GM23338 (cell line): Measurements from ENCODE around the gene NSG1. TPM values are rescaled to one million over a fixed set of nuclear protein-coding genes. Genes with fewer than 3 reads are reported as not detected.

Experiments
- ATAC-seq: fragments of 200-7000 bp; cut with Tn5 transposase; 3 replicates; pipeline ENCODE4 v1.9.1; 2020
- DNase-seq: peaks from one replicate; pipeline ENCODE4 v3.0.0-alpha.2; 2015; ENCODE audit warnings: low spot score
- H2AFZ ChIP-seq: fragments of 200-600 bp; sonication (generic); 2 replicates; pipeline ENCODE4 v1.8.0; 2016; ENCODE audit warnings: antibody characterized with exemption, mild to moderate bottlenecking, moderate library complexity
- H3F3A ChIP-seq: fragments of 200-600 bp; sonication (generic); replicated peaks from 2 replicates; pipeline ENCODE4 v1.8.0; 2017; ENCODE audit warnings: antibody characterized with exemption, mixed run types, low read depth
- H3K27ac ChIP-seq: fragments of 200-600 bp; sonication (generic); 2 replicates; pipeline ENCODE4 v1.6.1; 2016; ENCODE audit warnings: low read depth
- H3K27me3 ChIP-seq: fragments of 200-600 bp; sonication (generic); 2 replicates; pipeline ENCODE4 v1.8.0; 2016; ENCODE audit warnings: mild to moderate bottlenecking, mixed run types, moderate library complexity; ENCODE audit not compliant: insufficient read depth
- H3K36me3 ChIP-seq: fragments of 200-600 bp; sonication (generic); 2 replicates; pipeline ENCODE4 v1.8.0; 2016; ENCODE audit warnings: mild to moderate bottlenecking; ENCODE audit not compliant: insufficient read depth
- H3K4me1 ChIP-seq: fragments of 200-600 bp; sonication (generic); 2 replicates; pipeline ENCODE4 v1.8.0; 2016; ENCODE audit warnings: mild to moderate bottlenecking, moderate library complexity; ENCODE audit not compliant: insufficient read depth
- H3K4me2 ChIP-seq: fragments of 200-600 bp; sonication (generic); 2 replicates; pipeline ENCODE4 v1.7.1; 2017; ENCODE audit warnings: mixed run types
- H3K4me3 ChIP-seq: fragments of 200-600 bp; sonication (generic); 2 replicates; pipeline ENCODE4 v1.6.1; 2016; ENCODE audit warnings: mixed run types
- H3K79me2 ChIP-seq: fragments of 200-600 bp; sonication (generic); replicated peaks from 2 replicates; pipeline ENCODE4 v1.8.0; 2017; ENCODE audit warnings: mild to moderate bottlenecking; ENCODE audit not compliant: insufficient read depth
- H3K9me2 ChIP-seq: fragments of 200-600 bp; sonication (generic); 2 replicates; pipeline ENCODE4 v1.8.0; 2017; ENCODE audit not compliant: insufficient read depth
- H4K20me1 ChIP-seq: fragments of 200-600 bp; sonication (generic); replicated peaks from 2 replicates; pipeline ENCODE4 v1.8.0; 2017; ENCODE audit warnings: mild to moderate bottlenecking; ENCODE audit not compliant: insufficient read depth
- H3K27ac Mint-ChIP-seq: 2 replicates; pipeline ENCODE4 v1.8.0; 2020; ENCODE audit warnings: inconsistent platforms, mild to moderate bottlenecking, moderate library complexity, mixed read lengths
- H3K27me3 Mint-ChIP-seq: 3 replicates; pipeline ENCODE4 v1.8.0; 2022; ENCODE audit warnings: low read depth, mild to moderate bottlenecking, moderate library complexity, mixed read lengths, inconsistent platforms; ENCODE audit not compliant: insufficient read depth, poor library complexity
- H3K36me3 Mint-ChIP-seq: 3 replicates; pipeline ENCODE4 v1.8.0; 2021; ENCODE audit warnings: low read depth, mild to moderate bottlenecking, inconsistent platforms, moderate library complexity, mixed read lengths
- H3K4me1 Mint-ChIP-seq: 3 replicates; pipeline ENCODE4 v1.8.0; 2020; ENCODE audit warnings: mild to moderate bottlenecking, inconsistent platforms, mixed read lengths
- H3K4me3 Mint-ChIP-seq: 3 replicates; pipeline ENCODE4 v1.8.0; 2021; ENCODE audit warnings: moderate library complexity, mild to moderate bottlenecking, inconsistent platforms, mixed read lengths
- H3K9me3 Mint-ChIP-seq: 3 replicates; pipeline ENCODE4 v1.8.0; 2020; ENCODE audit warnings: moderate library complexity, mild to moderate bottlenecking, inconsistent platforms, mixed read lengths
- CREB1 ChIP-seq: fragments of 250-450 bp; sonication (Bioruptor Pico); IDR thresholded peaks from 2 replicates; pipeline ENCODE4 v1.5.0; 2020; ENCODE audit warnings: low read depth, mild to moderate bottlenecking, moderate library complexity
- CTCF ChIP-seq, 2 experiments: fragments of 200-600 bp in 1 of 2; sonication (generic) in 1 of 2; conservative IDR thresholded peaks; 2 replicates each; pipeline versions ENCODE4 v1.5.1 to v1.6.1; 2016 to 2017; ENCODE audit warnings: antibody characterized with exemption in 2 of 2, low read depth in 2 of 2, mild to moderate bottlenecking in 2 of 2, moderate library complexity in 1 of 2
- EZH2 ChIP-seq: fragments of 200-600 bp; sonication (generic); IDR thresholded peaks from one replicate; pipeline ENCODE4 v1.8.0; 2017; ENCODE audit warnings: antibody characterized with exemption, mild to moderate bottlenecking, low read depth; ENCODE audit not compliant: unreplicated experiment
- EZH2phosphoT487 ChIP-seq: fragments of 200-600 bp; sonication (generic); IDR thresholded peaks from one replicate; pipeline ENCODE4 v1.8.1; 2018; ENCODE audit warnings: antibody characterized with exemption; ENCODE audit not compliant: unreplicated experiment
- JUNB ChIP-seq: IDR thresholded peaks from one replicate; pipeline ENCODE4 v1.6.1; 2016; ENCODE audit warnings: antibody characterized with exemption; ENCODE audit not compliant: unreplicated experiment
- NANOG ChIP-seq: IDR thresholded peaks from 2 replicates; pipeline ENCODE4 v1.6.1; 2016; ENCODE audit warnings: antibody characterized with exemption, borderline replicate concordance
- POLR2AphosphoS5 ChIP-seq: IDR thresholded peaks from 2 replicates; pipeline ENCODE4 v1.6.1; 2016; ENCODE audit warnings: antibody characterized with exemption, low read depth
- STAT1 ChIP-seq: IDR thresholded peaks from one replicate; pipeline ENCODE4 v1.6.1; 2016; ENCODE audit warnings: antibody characterized with exemption; ENCODE audit not compliant: unreplicated experiment
- ZNF114 ChIP-seq: fragments of 250-450 bp; sonication (Bioruptor Pico); IDR thresholded peaks from 2 replicates; pipeline ENCODE4 v1.5.0; 2020; ENCODE audit warnings: mild to moderate bottlenecking, moderate library complexity
- ZNF331 ChIP-seq: fragments of 250-450 bp; sonication (Bioruptor Pico); IDR thresholded peaks from 2 replicates; pipeline ENCODE4 v1.5.0; 2020; ENCODE audit warnings: low read depth, mild to moderate bottlenecking, moderate library complexity
- ZNF462 ChIP-seq: fragments of 250-450 bp; sonication (Bioruptor Pico); IDR thresholded peaks from 2 replicates; pipeline ENCODE4 v1.5.0; 2020; ENCODE audit warnings: mild to moderate bottlenecking, moderate library complexity
- polyA plus RNA-seq: library from polyadenylated mRNA; unstranded; fragments of >200 nt; fragmentation: Nextera tagmentation; extraction: Ambion mirVana; gene quantifications from 2 replicates; pipeline ENCODE4 v1.2.1, GENCODE V29; 2016
- total RNA-seq: library from RNA; depleted of rRNA; stranded (reverse); fragments of >200 nt; shearing (Covaris generic); gene quantifications from 2 replicates; pipeline ENCODE4 v1.2.3, GENCODE V29; 2014
- TF ChIP-seq, protein P1 (sequence below): IDR thresholded peaks from 2 replicates; pipeline ENCODE4 v1.6.1; 2016; ENCODE audit warnings: antibody characterized with exemption
- TF ChIP-seq, protein P2 (sequence below): IDR thresholded peaks from one replicate; pipeline ENCODE4 v1.6.1; 2018; ENCODE audit warnings: antibody characterized with exemption; ENCODE audit not compliant: unreplicated experiment

Gene NSG1
- total and polyA plus RNA-seq, 2 experiments from 2014 or later: 17.4 to 34.5 TPM

GRCh38 chr4:4344915-4345527 lies 41.9 kb upstream of the NSG1 start:
- H3K9me3 Mint-ChIP-seq: peaks cover 5% of the 10 kb centered on the region; the same call in 2 of the 3 replicates
- H3K27me3 Mint-ChIP-seq: peaks cover 9% of the 10 kb centered on the region
- Histone ChIP-seq H3K4me1 (no peaks in the 10 kb centered on the region), H2AFZ (no peak overlapping the region), H3K79me2 (no peaks in the 10 kb centered on the region), H3K4me2 (no peak overlapping the region), H4K20me1 (no peaks in the 10 kb centered on the region), H3K27me3 (no peaks in the 10 kb centered on the region), H3F3A (no peaks in the 10 kb centered on the region), H3K27ac (no peak overlapping the region), H3K9me2 (no peaks in the 10 kb centered on the region), H3K4me3 (no peak overlapping the region), H3K36me3 (no peaks in the 10 kb centered on the region)
- H3K27ac Mint-ChIP-seq: no peak overlapping the region
- H3K36me3 Mint-ChIP-seq: no peaks in the 10 kb centered on the region; the same call in 2 of the 3 replicates
- no peak overlapping the region for H3K4me3 Mint-ChIP-seq
- TF ChIP-seq EZH2 (no peak), CTCF (conservative IDR thresholded peaks at IDR 0.05; ENCODE audit: low read depth in 2 of 2) (no peak), STAT1 (no peak), NANOG (no peak), ZNF462 (CRISPR knock-in tag) (no peak), CREB1 (CRISPR knock-in tag) (no peak), ZNF331 (CRISPR knock-in tag) (no peak), ZNF114 (CRISPR knock-in tag) (no peak), EZH2phosphoT487 (no peak), POLR2AphosphoS5 (no peak), JUNB (no peak)
- TF ChIP-seq, protein P1, sequence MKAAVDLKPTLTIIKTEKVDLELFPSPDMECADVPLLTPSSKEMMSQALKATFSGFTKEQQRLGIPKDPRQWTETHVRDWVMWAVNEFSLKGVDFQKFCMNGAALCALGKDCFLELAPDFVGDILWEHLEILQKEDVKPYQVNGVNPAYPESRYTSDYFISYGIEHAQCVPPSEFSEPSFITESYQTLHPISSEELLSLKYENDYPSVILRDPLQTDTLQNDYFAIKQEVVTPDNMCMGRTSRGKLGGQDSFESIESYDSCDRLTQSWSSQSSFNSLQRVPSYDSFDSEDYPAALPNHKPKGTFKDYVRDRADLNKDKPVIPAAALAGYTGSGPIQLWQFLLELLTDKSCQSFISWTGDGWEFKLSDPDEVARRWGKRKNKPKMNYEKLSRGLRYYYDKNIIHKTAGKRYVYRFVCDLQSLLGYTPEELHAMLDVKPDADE: no peak
- TF ChIP-seq, protein P2, sequence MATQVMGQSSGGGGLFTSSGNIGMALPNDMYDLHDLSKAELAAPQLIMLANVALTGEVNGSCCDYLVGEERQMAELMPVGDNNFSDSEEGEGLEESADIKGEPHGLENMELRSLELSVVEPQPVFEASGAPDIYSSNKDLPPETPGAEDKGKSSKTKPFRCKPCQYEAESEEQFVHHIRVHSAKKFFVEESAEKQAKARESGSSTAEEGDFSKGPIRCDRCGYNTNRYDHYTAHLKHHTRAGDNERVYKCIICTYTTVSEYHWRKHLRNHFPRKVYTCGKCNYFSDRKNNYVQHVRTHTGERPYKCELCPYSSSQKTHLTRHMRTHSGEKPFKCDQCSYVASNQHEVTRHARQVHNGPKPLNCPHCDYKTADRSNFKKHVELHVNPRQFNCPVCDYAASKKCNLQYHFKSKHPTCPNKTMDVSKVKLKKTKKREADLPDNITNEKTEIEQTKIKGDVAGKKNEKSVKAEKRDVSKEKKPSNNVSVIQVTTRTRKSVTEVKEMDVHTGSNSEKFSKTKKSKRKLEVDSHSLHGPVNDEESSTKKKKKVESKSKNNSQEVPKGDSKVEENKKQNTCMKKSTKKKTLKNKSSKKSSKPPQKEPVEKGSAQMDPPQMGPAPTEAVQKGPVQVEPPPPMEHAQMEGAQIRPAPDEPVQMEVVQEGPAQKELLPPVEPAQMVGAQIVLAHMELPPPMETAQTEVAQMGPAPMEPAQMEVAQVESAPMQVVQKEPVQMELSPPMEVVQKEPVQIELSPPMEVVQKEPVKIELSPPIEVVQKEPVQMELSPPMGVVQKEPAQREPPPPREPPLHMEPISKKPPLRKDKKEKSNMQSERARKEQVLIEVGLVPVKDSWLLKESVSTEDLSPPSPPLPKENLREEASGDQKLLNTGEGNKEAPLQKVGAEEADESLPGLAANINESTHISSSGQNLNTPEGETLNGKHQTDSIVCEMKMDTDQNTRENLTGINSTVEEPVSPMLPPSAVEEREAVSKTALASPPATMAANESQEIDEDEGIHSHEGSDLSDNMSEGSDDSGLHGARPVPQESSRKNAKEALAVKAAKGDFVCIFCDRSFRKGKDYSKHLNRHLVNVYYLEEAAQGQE: no peak
- no peak for ATAC-seq
- 0 out of 3 replicates have a peak, but pooled peaks cover 2% of the 10 kb centered on the region for H3K4me1 Mint-ChIP-seq
- no peak for DNase-seq
